HepG2 (cell line): ENCODE data around the gene REEP3. TPM values are rescaled to one million over a fixed set of nuclear protein-coding genes. Genes with fewer than 3 reads are reported as not detected.

Source experiments
- ATAC-seq: fragments of 200-7000 bp; cut with Tn5 transposase; 3 replicates; pipeline ENCODE4 v1.9.1; 2020; ENCODE audit warnings: mild to moderate bottlenecking, moderate library complexity
- BruUV-seq: library from RNA; stranded (reverse); fragments of 400-500 nt; replicated peaks from 2 replicates; lab custom pipeline; 2021; lab: Mats Ljungman, UMichigan
- CTCF ChIA-PET: fragments of 300-600 bp; formaldehyde crosslinking; extraction: SDS; loops from one replicate; lab custom pipeline; 2021; ENCODE audit warnings: low total read pairs, inconsistent platforms, low intra/inter-chr PET ratio; lab: Yijun Ruan, JAX
- POLR2A ChIA-PET: fragments of 350-600 bp; sonication (Branson Sonifier 250); formaldehyde crosslinking; loops from one replicate; lab custom pipeline; 2020; ENCODE audit warnings: antibody characterized with exemption, inconsistent platforms; lab: Yijun Ruan, JAX
- DNase-seq: peaks from one replicate; pipeline ENCODE4 v3.0.0-alpha.2; 2015; ENCODE audit warnings: low spot score
- FAIRE-seq: peaks from 3 replicates; lab custom pipeline; 2011; peaks lifted over from hg19 to GRCh38; lab: Jason Lieb, UNC
- H2AFZ ChIP-seq: one replicate; pipeline ENCODE4 v1.6.1; 2011; ENCODE audit warnings: low read length, inconsistent platforms
- H3K27ac ChIP-seq: fragments of 300-600 bp; 3 replicates; pipeline ENCODE4 v1.8.0; 2011; ENCODE audit warnings: mixed run types, mild to moderate bottlenecking, mixed read lengths, low read length, inconsistent platforms; ENCODE audit not compliant: insufficient read depth; ENCODE audit errors: extremely low read length
- H3K27me3 ChIP-seq, 2 experiments: fragments of 200-600 bp in 1 of 2; 2 replicates in 1 of 2; 3 replicates in 1 of 2; pipeline versions ENCODE4 v1.6.0 to v1.8.0; 2011; ENCODE audit warnings: low read length in 2 of 2, mild to moderate bottlenecking in 2 of 2, moderate library complexity in 2 of 2, inconsistent platforms in 1 of 2; ENCODE audit not compliant: insufficient read depth in 2 of 2, control insufficient read depth in 1 of 2
- H3K36me3 ChIP-seq, 2 experiments: fragments of 200-600 bp in 1 of 2; replicated peaks in 1 of 2; 2 replicates in 1 of 2; 3 replicates in 1 of 2; pipeline versions ENCODE4 v1.5.1 to v1.8.0; 2011; ENCODE audit warnings: low read length in 2 of 2, inconsistent platforms in 1 of 2; ENCODE audit not compliant: insufficient read depth in 2 of 2, control insufficient read depth in 1 of 2
- H3K4me1 ChIP-seq: 2 replicates; pipeline ENCODE4 v1.5.1; 2012; ENCODE audit warnings: low read length, inconsistent platforms; ENCODE audit not compliant: insufficient read depth
- H3K4me2 ChIP-seq: 2 replicates; pipeline ENCODE4 v1.6.0; 2011; ENCODE audit warnings: low read depth, low read length, inconsistent platforms
- H3K4me3 ChIP-seq, 3 experiments: fragments of 200-600 bp in 1 of 3; sonication (generic), shearing (Covaris generic) in 1 of 3; replicated peaks in 1 of 3; 2 replicates each; pipeline ENCODE4 v1.5.1; 2011 to 2016; ENCODE audit warnings: low read length in 3 of 3, inconsistent platforms in 2 of 3, low read depth in 2 of 3, mild to moderate bottlenecking in 2 of 3, control low read depth in 1 of 3, mixed read lengths in 1 of 3; ENCODE audit not compliant: insufficient read depth in 1 of 3
- H3K79me2 ChIP-seq: one replicate; pipeline ENCODE4 v1.6.1; 2011; ENCODE audit warnings: low read length, inconsistent platforms; ENCODE audit not compliant: insufficient read depth
- H3K9ac ChIP-seq: 2 replicates; pipeline ENCODE4 v1.6.0; 2011; ENCODE audit warnings: mild to moderate bottlenecking, low read depth, low read length, inconsistent platforms; ENCODE audit not compliant: insufficient read depth
- H3K9me3 ChIP-seq: 2 replicates; pipeline ENCODE4 v1.5.1; 2012; ENCODE audit warnings: mild to moderate bottlenecking, low read length
- H4K20me1 ChIP-seq: 2 replicates; pipeline ENCODE4 v1.6.0; 2011; ENCODE audit warnings: inconsistent platforms, mild to moderate bottlenecking, low read length, moderate library complexity; ENCODE audit not compliant: insufficient read depth
- ADNP ChIP-seq: sonication (generic); formaldehyde crosslinking; IDR thresholded peaks from 2 replicates; pipeline ENCODE4 v1.4.0; 2020; ENCODE audit warnings: missing genetic modification reagents
- GATAD1 ChIP-seq: IDR thresholded peaks from 2 replicates; pipeline ENCODE4 v1.6.1; 2016; ENCODE audit warnings: missing genetic modification reagents, missing compliant biosample characterization
- GFI1 ChIP-seq: sonication (generic); formaldehyde crosslinking; IDR thresholded peaks from 2 replicates; pipeline ENCODE4 v1.5.0; 2020; ENCODE audit warnings: missing genetic modification reagents, mild to moderate bottlenecking, borderline replicate concordance
- KLF12 ChIP-seq: sonication (generic); formaldehyde crosslinking; IDR thresholded peaks from 2 replicates; pipeline ENCODE4 v1.4.0; 2020; ENCODE audit warnings: missing genetic modification reagents, borderline replicate concordance
- MNT ChIP-seq: fragments of 450-650 bp; IDR thresholded peaks from 2 replicates; pipeline ENCODE4 v1.6.1; 2016
- RARG ChIP-seq: sonication (generic); formaldehyde crosslinking; IDR thresholded peaks from 2 replicates; pipeline ENCODE4 v1.4.0; 2020; ENCODE audit warnings: low read depth, mild to moderate bottlenecking, missing genetic modification reagents
- ZBTB39 ChIP-seq: sonication (generic); formaldehyde crosslinking; IDR thresholded peaks from 2 replicates; pipeline ENCODE4 v1.5.0; 2020; ENCODE audit warnings: missing genetic modification reagents
- ZFP37 ChIP-seq: sonication (generic); formaldehyde crosslinking; IDR thresholded peaks from 2 replicates; pipeline ENCODE4 v1.4.0; 2020; ENCODE audit warnings: missing genetic modification reagents, borderline replicate concordance
- ZKSCAN5 ChIP-seq: sonication (generic); formaldehyde crosslinking; IDR thresholded peaks from 2 replicates; pipeline ENCODE4 v1.5.1; 2020; ENCODE audit warnings: mild to moderate bottlenecking, missing genetic modification reagents
- ZNF496 ChIP-seq: sonication (generic); formaldehyde crosslinking; IDR thresholded peaks from 2 replicates; pipeline ENCODE4 v1.8.1; 2023; ENCODE audit warnings: mild to moderate bottlenecking, moderate library complexity, missing genetic modification reagents; ENCODE audit not compliant: insufficient replicate concordance
- ZNF639 ChIP-seq: conservative IDR thresholded peaks from 2 replicates; pipeline ENCODE4 v1.6.1; 2018; ENCODE audit warnings: missing genetic modification reagents
- ZNF788 ChIP-seq: sonication (generic); formaldehyde crosslinking; IDR thresholded peaks from 2 replicates; pipeline ENCODE4 v1.5.0; 2020; ENCODE audit warnings: mild to moderate bottlenecking, missing genetic modification reagents, borderline replicate concordance
- WGBS: methylation state at CpG from one replicate; pipeline ENCODE4 v1.1.6; 2017; ENCODE audit warnings: low lambda C conversion rate; 5-methylcytosine and 5-hydroxymethylcytosine counted together
- in situ Hi-C: cut with HindIII; loops from 2 replicates; pipeline ENCODE4 v1.10.0; 2017; ENCODE audit warnings: low pct_unique_long_range_greater_than_20kb; ENCODE audit not compliant: extremely low pct_ligation_motif_present
- intact Hi-C: fragments of 100-400 bp; cut with micrococcal nuclease; formaldehyde crosslinking; loops from one replicate; pipeline ENCODE4 v1.10.0; 2022; ENCODE audit not compliant: unreplicated experiment
- polyA plus RNA-seq, 8 experiments: library from polyadenylated mRNA; depleted of rRNA in 3 of 8; stranded (reverse) in 7 of 8; unstranded in 1 of 8; fragments of >200 nt; fragmentation: Illumina TruSeq in 4 of 8; extraction: Trizol in 4 of 8; gene quantifications; 2 replicates each; pipeline versions ENCODE4 v1.2.1 to v1.2.3, GENCODE V29; 2011 to 2016; ENCODE audit warnings: low read depth in 4 of 8, missing spikeins in 1 of 8, mixed read lengths in 1 of 8; ENCODE audit not compliant: insufficient read depth in 1 of 8
- total RNA-seq, 5 experiments: library from RNA; depleted of rRNA; stranded (reverse); fragments of >200 nt; fragmentation: Illumina TruSeq; extraction: Trizol; gene quantifications; 2 replicates each; pipeline ENCODE4 v1.2.3, GENCODE V29; 2016; ENCODE audit warnings: low read depth in 1 of 5
- TF ChIP-seq, protein P1 (sequence below): sonication (generic); formaldehyde crosslinking; IDR thresholded peaks from 2 replicates; pipeline ENCODE4 v1.8.0; 2022; ENCODE audit warnings: low read depth, missing genetic modification reagents
- TF ChIP-seq, protein P2 (sequence below): sonication (generic); formaldehyde crosslinking; IDR thresholded peaks from 2 replicates; pipeline ENCODE4 v1.4.0; 2020; ENCODE audit warnings: missing genetic modification reagents

Gene REEP3
- total and polyA plus RNA-seq, 2 of the 13 experiments (the other 11 are each of a cell fraction or from before 2014, with no cell fraction given): 7.1 to 31.4 TPM

GRCh38 chr10:63644418-63645142 is 123.4 kb downstream of the REEP3 start (continued):
- TF ChIP-seq KLF12 (CRISPR knock-in tag) (no peak), GFI1 (CRISPR knock-in tag) (no peak)

DNA sequence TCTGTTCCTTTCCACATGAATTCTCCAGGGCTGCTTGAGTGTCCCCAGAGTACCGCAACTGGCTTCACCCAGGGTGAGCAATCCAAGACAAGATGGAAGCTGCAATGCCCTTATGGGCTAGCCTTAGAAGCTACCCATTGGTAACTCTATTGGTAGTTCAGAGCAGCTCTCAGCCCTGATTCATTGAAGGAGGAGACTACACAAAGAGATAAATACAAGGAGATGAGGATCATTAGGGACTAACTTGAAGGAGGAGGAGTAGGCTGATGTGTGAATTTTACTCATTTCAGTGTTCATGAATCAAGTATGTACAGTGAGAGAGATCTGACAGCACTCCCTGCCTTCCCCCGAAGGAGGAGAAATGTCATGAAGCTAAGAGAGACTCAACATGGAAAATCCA is 124.0 kb downstream of the REEP3 start:
- ChIA-PET CTCF (no interaction called here), POLR2A (no interaction called here)
- ATAC-seq (no peak), DNase-seq (no peak), FAIRE-seq (no peak)
- in situ Hi-C loops: no loop called here
- H3K4me2 ChIP-seq: no peak overlapping the region
- H3K36me3 ChIP-seq: no peaks in the 10 kb centered on the region
- BruUV-seq: no TSS peak
- no peak overlapping the region for H3K27ac ChIP-seq
- intact Hi-C loops: no loop called here
- H2AFZ ChIP-seq: no peak overlapping the region
- 67% methylated on average over 2 of the region's 2 CpGs for WGBS
- no peak overlapping the region for H3K4me3 ChIP-seq
- H3K9me3 ChIP-seq: no peaks in the 10 kb centered on the region
- 0 out of 2 replicates have a peak, but pooled peaks cover 5% of the 10 kb centered on the region for H3K4me1 ChIP-seq
- 0 out of 5 replicates have a peak, but pooled peaks cover 0 to 4% of the 10 kb centered on the region in 2 experiments for H3K27me3 ChIP-seq
- no peaks in the 10 kb centered on the region for H4K20me1 ChIP-seq
- H3K9ac ChIP-seq: no peak overlapping the region
- no peaks in the 10 kb centered on the region for H3K79me2 ChIP-seq
- TF ChIP-seq ZFP37 (CRISPR knock-in tag): no peak
- TF ChIP-seq GATAD1 (CRISPR knock-in tag): no peak
- no peak for TF ChIP-seq ZNF496 (CRISPR knock-in tag)
- TF ChIP-seq, protein P1, sequence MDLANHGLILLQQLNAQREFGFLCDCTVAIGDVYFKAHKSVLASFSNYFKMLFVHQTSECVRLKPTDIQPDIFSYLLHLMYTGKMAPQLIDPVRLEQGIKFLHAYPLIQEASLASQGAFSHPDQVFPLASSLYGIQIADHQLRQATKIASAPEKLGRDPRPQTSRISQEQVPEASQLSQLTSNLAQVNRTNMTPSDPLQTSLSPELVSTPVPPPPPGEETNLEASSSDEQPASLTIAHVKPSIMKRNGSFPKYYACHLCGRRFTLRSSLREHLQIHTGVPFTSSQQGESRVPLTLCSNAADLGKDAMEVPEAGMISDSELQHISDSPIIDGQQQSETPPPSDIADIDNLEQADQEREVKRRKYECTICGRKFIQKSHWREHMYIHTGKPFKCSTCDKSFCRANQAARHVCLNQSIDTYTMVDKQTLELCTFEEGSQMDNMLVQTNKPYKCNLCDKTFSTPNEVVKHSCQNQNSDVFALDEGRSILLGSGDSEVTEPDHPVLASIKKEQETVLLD (CRISPR knock-in tag): no peak
- TF ChIP-seq RARG (CRISPR knock-in tag): no peak
- TF ChIP-seq ZNF639 (CRISPR knock-in tag): no peak
- TF ChIP-seq, protein P2, sequence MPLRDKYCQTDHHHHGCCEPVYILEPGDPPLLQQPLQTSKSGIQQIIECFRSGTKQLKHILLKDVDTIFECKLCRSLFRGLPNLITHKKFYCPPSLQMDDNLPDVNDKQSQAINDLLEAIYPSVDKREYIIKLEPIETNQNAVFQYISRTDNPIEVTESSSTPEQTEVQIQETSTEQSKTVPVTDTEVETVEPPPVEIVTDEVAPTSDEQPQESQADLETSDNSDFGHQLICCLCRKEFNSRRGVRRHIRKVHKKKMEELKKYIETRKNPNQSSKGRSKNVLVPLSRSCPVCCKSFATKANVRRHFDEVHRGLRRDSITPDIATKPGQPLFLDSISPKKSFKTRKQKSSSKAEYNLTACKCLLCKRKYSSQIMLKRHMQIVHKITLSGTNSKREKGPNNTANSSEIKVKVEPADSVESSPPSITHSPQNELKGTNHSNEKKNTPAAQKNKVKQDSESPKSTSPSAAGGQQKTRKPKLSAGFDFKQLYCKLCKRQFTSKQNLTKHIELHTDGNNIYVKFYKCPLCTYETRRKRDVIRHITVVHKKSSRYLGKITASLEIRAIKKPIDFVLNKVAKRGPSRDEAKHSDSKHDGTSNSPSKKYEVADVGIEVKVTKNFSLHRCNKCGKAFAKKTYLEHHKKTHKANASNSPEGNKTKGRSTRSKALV (CRISPR knock-in tag): no peak
- TF ChIP-seq ZKSCAN5 (CRISPR knock-in tag): no peak
- TF ChIP-seq MNT: no peak
- no peak for TF ChIP-seq ZBTB39 (CRISPR knock-in tag)
- no peak for TF ChIP-seq ADNP (CRISPR knock-in tag)
- no peak for TF ChIP-seq ZNF788 (CRISPR knock-in tag)
